ENCODE results near the gene RSPO1.

Gene RSPO1

DNA sequence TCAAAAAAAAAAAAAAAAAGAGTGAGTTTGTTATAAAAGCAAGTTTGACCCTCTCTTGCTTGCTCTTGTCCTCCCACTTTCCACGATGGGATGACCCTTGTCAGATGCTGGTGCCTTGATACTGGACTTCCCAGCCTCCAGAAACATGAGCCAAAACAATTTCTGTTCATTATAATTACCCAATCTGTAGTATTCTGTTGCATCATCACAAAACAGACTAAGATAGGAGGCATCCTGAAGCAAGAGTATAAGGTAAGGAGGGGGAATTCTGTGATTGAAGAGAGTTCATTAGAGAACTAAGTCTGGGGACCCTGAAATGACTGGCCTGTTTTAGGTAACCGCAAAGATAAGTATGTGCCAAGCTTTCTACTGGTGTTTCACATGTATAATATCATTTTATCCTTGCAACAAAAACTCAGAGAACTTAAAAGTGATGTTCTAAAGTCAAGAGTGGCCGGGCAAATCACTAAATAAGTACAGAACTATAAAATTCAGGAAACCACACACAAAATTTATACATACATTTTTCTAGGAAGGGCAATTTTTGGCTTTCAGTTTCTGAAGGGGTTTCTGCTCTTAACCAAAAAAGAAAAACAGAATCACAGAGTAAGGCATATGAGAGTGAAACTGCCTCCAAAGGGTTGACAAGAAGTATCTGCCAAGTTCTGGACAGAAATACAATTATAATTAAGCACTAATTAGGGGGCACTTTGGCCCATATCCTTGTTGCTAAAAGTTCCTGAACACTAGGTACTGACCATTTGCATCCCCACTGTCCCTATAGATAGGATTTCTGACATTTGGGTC is 64.0 kb downstream of the RSPO1 start:
- no peak for DNase-seq (ENCODE audit: low read depth in 2 of 2, low spot score in 1 of 2)

- DNase-seq (ENCODE audit: low read depth in 2 of 2, low spot score in 1 of 2) = no peak
These were observed 67.7 kb downstream of the RSPO1 start for GRCh38 chr1:37567023-37567422.

DNA sequence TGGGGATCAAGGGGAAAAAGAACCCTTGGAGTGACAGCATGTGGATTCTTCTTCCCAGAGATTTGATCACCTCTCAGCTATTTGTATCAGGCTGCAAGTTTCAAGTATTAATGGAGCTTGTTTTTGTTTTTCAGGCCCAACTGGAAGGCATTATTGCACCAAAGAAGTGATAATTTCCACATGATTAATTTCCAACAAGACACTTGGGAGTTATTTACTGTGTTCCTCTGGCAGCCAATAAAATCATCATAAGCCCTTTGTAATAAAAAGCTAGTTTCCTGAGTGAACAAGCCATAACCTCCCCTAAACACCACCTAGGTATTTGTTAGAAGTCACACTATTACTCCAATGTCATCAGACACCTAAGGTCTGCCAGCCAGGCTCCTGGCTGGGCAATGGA is 69.8 kb downstream of the RSPO1 start:
- no peak for DNase-seq (ENCODE audit: low read depth in 2 of 2, low spot score in 1 of 2)

GRCh38 chr1:37562984-37563383 is 71.7 kb downstream of the RSPO1 start:
- DNase-seq (ENCODE audit: low read depth in 2 of 2, low spot score in 1 of 2) = no peak
